HepG2 (cell line): ENCODE results near the gene TOM1L2. TPM values are rescaled to one million over a fixed set of nuclear protein-coding genes. Genes with fewer than 3 reads are reported as not detected.
A peak's percentile ranks its signal among the peaks of the same experiment; 100 is the strongest.

Experiments used
- ATAC-seq: fragments of 200-7000 bp; cut with Tn5 transposase; 3 replicates; pipeline ENCODE4 v1.9.1; 2020; ENCODE audit warnings: mild to moderate bottlenecking, moderate library complexity
- BruUV-seq: library from RNA; stranded (reverse); fragments of 400-500 nt; replicated peaks from 2 replicates; lab custom pipeline; 2021; lab: Mats Ljungman, UMichigan
- CTCF ChIA-PET: fragments of 300-600 bp; formaldehyde crosslinking; extraction: SDS; loops from one replicate; lab custom pipeline; 2021; ENCODE audit warnings: low total read pairs, inconsistent platforms, low intra/inter-chr PET ratio; lab: Yijun Ruan, JAX
- POLR2A ChIA-PET: fragments of 350-600 bp; sonication (Branson Sonifier 250); formaldehyde crosslinking; loops from one replicate; lab custom pipeline; 2020; ENCODE audit warnings: antibody characterized with exemption, inconsistent platforms; lab: Yijun Ruan, JAX
- DNase-seq: peaks from one replicate; pipeline ENCODE4 v3.0.0-alpha.2; 2015; ENCODE audit warnings: low spot score
- FAIRE-seq: peaks from 3 replicates; lab custom pipeline; 2011; peaks lifted over from hg19 to GRCh38; lab: Jason Lieb, UNC
- H2AFZ ChIP-seq: one replicate; pipeline ENCODE4 v1.6.1; 2011; ENCODE audit warnings: low read length, inconsistent platforms
- H3K27ac ChIP-seq: fragments of 300-600 bp; 3 replicates; pipeline ENCODE4 v1.8.0; 2011; ENCODE audit warnings: mixed run types, mild to moderate bottlenecking, mixed read lengths, low read length, inconsistent platforms; ENCODE audit not compliant: insufficient read depth; ENCODE audit errors: extremely low read length
- H3K27me3 ChIP-seq, 2 experiments: fragments of 200-600 bp in 1 of 2; 2 replicates in 1 of 2; 3 replicates in 1 of 2; pipeline versions ENCODE4 v1.6.0 to v1.8.0; 2011; ENCODE audit warnings: low read length in 2 of 2, mild to moderate bottlenecking in 2 of 2, moderate library complexity in 2 of 2, inconsistent platforms in 1 of 2; ENCODE audit not compliant: insufficient read depth in 2 of 2, control insufficient read depth in 1 of 2
- H3K36me3 ChIP-seq, 2 experiments: fragments of 200-600 bp in 1 of 2; replicated peaks in 1 of 2; 2 replicates in 1 of 2; 3 replicates in 1 of 2; pipeline versions ENCODE4 v1.5.1 to v1.8.0; 2011; ENCODE audit warnings: low read length in 2 of 2, inconsistent platforms in 1 of 2; ENCODE audit not compliant: insufficient read depth in 2 of 2, control insufficient read depth in 1 of 2
- H3K4me1 ChIP-seq: 2 replicates; pipeline ENCODE4 v1.5.1; 2012; ENCODE audit warnings: low read length, inconsistent platforms; ENCODE audit not compliant: insufficient read depth
- H3K4me2 ChIP-seq: 2 replicates; pipeline ENCODE4 v1.6.0; 2011; ENCODE audit warnings: low read depth, low read length, inconsistent platforms
- H3K4me3 ChIP-seq, 3 experiments: fragments of 200-600 bp in 1 of 3; sonication (generic), shearing (Covaris generic) in 1 of 3; replicated peaks in 1 of 3; 2 replicates each; pipeline ENCODE4 v1.5.1; 2011 to 2016; ENCODE audit warnings: low read length in 3 of 3, inconsistent platforms in 2 of 3, low read depth in 2 of 3, mild to moderate bottlenecking in 2 of 3, control low read depth in 1 of 3, mixed read lengths in 1 of 3; ENCODE audit not compliant: insufficient read depth in 1 of 3
- H3K79me2 ChIP-seq: one replicate; pipeline ENCODE4 v1.6.1; 2011; ENCODE audit warnings: low read length, inconsistent platforms; ENCODE audit not compliant: insufficient read depth
- H3K9ac ChIP-seq: 2 replicates; pipeline ENCODE4 v1.6.0; 2011; ENCODE audit warnings: mild to moderate bottlenecking, low read depth, low read length, inconsistent platforms; ENCODE audit not compliant: insufficient read depth
- H3K9me3 ChIP-seq: 2 replicates; pipeline ENCODE4 v1.5.1; 2012; ENCODE audit warnings: mild to moderate bottlenecking, low read length
- H4K20me1 ChIP-seq: 2 replicates; pipeline ENCODE4 v1.6.0; 2011; ENCODE audit warnings: inconsistent platforms, mild to moderate bottlenecking, low read length, moderate library complexity; ENCODE audit not compliant: insufficient read depth
- ATRX ChIP-seq: sonication (generic); formaldehyde crosslinking; IDR thresholded peaks from 2 replicates; pipeline ENCODE4 v1.4.0; 2020; ENCODE audit warnings: missing genetic modification reagents, borderline replicate concordance
- CENPT ChIP-seq: sonication (generic); formaldehyde crosslinking; IDR thresholded peaks from 2 replicates; pipeline ENCODE4 v1.8.0; 2022; ENCODE audit warnings: low read depth, mild to moderate bottlenecking, moderate library complexity, missing genetic modification reagents
- CHD2 ChIP-seq: IDR thresholded peaks from 2 replicates; pipeline ENCODE4 v1.6.1; 2011; ENCODE audit warnings: low read depth, low read length, improper control_type of control experiment
- DPF2 ChIP-seq: sonication (generic); formaldehyde crosslinking; IDR thresholded peaks from 2 replicates; pipeline ENCODE4 v1.4.0; 2020; ENCODE audit warnings: mild to moderate bottlenecking, low read depth, missing genetic modification reagents, borderline replicate concordance
- ELF3 ChIP-seq: IDR thresholded peaks from 2 replicates; pipeline ENCODE4 v1.6.1; 2016; ENCODE audit warnings: missing genetic modification reagents, missing compliant biosample characterization
- FOXA3 ChIP-seq: IDR thresholded peaks from 2 replicates; pipeline ENCODE4 v1.6.1; 2016; ENCODE audit warnings: missing genetic modification reagents, missing compliant biosample characterization
- SALL2 ChIP-seq: sonication (generic); formaldehyde crosslinking; IDR thresholded peaks from 2 replicates; pipeline ENCODE4 v1.8.1; 2023; ENCODE audit warnings: mild to moderate bottlenecking, missing genetic modification reagents, inconsistent platforms
- ZBTB4 ChIP-seq: sonication (generic); formaldehyde crosslinking; IDR thresholded peaks from 2 replicates; pipeline ENCODE4 v1.4.0; 2020; ENCODE audit warnings: missing genetic modification reagents, mild to moderate bottlenecking, borderline replicate concordance
- ZC3H13 ChIP-seq: sonication (generic); formaldehyde crosslinking; IDR thresholded peaks from 2 replicates; pipeline ENCODE4 v1.8.1; 2023; ENCODE audit warnings: mild to moderate bottlenecking, missing genetic modification reagents, moderate library complexity
- ZFP82 ChIP-seq: sonication (generic); formaldehyde crosslinking; IDR thresholded peaks from 2 replicates; pipeline ENCODE4 v1.5.1; 2020; ENCODE audit warnings: mild to moderate bottlenecking, missing genetic modification reagents, borderline replicate concordance
- ZNF101 ChIP-seq: sonication (generic); formaldehyde crosslinking; IDR thresholded peaks from 2 replicates; pipeline ENCODE4 v1.4.0; 2020; ENCODE audit warnings: mild to moderate bottlenecking, low read depth, missing genetic modification reagents, borderline replicate concordance
- ZNF331 ChIP-seq: sonication (generic); formaldehyde crosslinking; IDR thresholded peaks from 2 replicates; pipeline ENCODE4 v1.4.0; 2020; ENCODE audit warnings: missing genetic modification reagents
- ZNF616 ChIP-seq: sonication (generic); formaldehyde crosslinking; IDR thresholded peaks from 2 replicates; pipeline ENCODE4 v1.5.0; 2020; ENCODE audit warnings: low read depth, mild to moderate bottlenecking, missing genetic modification reagents
- ZNF777 ChIP-seq: sonication (generic); formaldehyde crosslinking; IDR thresholded peaks from 2 replicates; pipeline ENCODE4 v1.4.0; 2020; ENCODE audit warnings: missing genetic modification reagents
- WGBS: methylation state at CpG from one replicate; pipeline ENCODE4 v1.1.6; 2017; ENCODE audit warnings: low lambda C conversion rate; 5-methylcytosine and 5-hydroxymethylcytosine counted together
- in situ Hi-C: cut with HindIII; loops from 2 replicates; pipeline ENCODE4 v1.10.0; 2017; ENCODE audit warnings: low pct_unique_long_range_greater_than_20kb; ENCODE audit not compliant: extremely low pct_ligation_motif_present
- intact Hi-C: fragments of 100-400 bp; cut with micrococcal nuclease; formaldehyde crosslinking; loops from one replicate; pipeline ENCODE4 v1.10.0; 2022; ENCODE audit not compliant: unreplicated experiment
- polyA plus RNA-seq, 8 experiments: library from polyadenylated mRNA; depleted of rRNA in 3 of 8; stranded (reverse) in 7 of 8; unstranded in 1 of 8; fragments of >200 nt; fragmentation: Illumina TruSeq in 4 of 8; extraction: Trizol in 4 of 8; gene quantifications; 2 replicates each; pipeline versions ENCODE4 v1.2.1 to v1.2.3, GENCODE V29; 2011 to 2016; ENCODE audit warnings: low read depth in 4 of 8, missing spikeins in 1 of 8, mixed read lengths in 1 of 8; ENCODE audit not compliant: insufficient read depth in 1 of 8
- total RNA-seq, 5 experiments: library from RNA; depleted of rRNA; stranded (reverse); fragments of >200 nt; fragmentation: Illumina TruSeq; extraction: Trizol; gene quantifications; 2 replicates each; pipeline ENCODE4 v1.2.3, GENCODE V29; 2016; ENCODE audit warnings: low read depth in 1 of 5
- TF ChIP-seq, protein P1 (sequence below): sonication (generic); formaldehyde crosslinking; IDR thresholded peaks from 2 replicates; pipeline ENCODE4 v1.4.0; 2020; ENCODE audit warnings: missing genetic modification reagents, borderline replicate concordance
- TF ChIP-seq, protein P2 (sequence below): IDR thresholded peaks from 2 replicates; pipeline ENCODE4 v1.6.1; 2016; ENCODE audit warnings: low read depth, borderline replicate concordance

Gene TOM1L2
- total and polyA plus RNA-seq, 2 of the 13 experiments (the other 11 are each of a cell fraction or from before 2014, with no cell fraction given): 4.7 to 7.4 TPM

DNA sequence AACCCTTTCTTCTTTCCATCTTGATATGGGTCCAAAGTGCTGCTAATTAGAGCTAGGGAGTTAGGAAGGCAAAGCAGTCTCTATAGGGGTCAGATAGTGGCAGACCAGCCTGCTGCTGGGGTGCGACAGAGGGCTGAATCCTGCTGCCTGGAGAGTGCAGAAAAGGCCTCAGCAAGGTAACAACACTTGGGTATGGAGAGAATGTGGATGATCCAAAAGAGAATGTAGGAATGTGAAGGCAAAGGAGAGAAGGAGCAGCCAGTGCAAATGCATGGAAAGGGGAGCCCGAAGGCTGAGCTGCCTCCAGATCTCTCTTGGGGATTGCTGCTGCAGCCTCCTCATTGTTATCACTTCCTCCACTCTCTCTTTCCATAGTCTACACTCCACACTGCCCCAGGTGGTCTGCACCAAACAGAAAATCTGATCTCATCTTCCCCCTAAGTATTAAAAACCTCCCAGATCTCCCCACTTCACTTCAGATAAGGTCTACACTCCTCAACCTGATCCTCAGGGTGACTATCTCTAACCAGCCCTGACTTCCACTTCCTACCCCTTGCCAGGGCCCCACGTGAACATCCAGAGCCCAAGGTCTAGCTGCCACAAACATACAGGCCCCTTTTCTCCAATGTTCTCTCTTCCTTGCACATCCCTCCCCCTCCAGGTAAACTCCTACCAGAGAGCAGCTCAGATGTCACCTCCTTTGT, 28.8 kb downstream of the TOM1L2 start:
- H3K4me1 ChIP-seq: peaks cover 51% of the 10 kb centered on the region
- H4K20me1 ChIP-seq: no peaks in the 10 kb centered on the region
- H2AFZ ChIP-seq: no peak overlapping the region
- no peaks in the 10 kb centered on the region for H3K27me3 ChIP-seq
- ATAC-seq (peak; percentile 85), FAIRE-seq (peak; percentile 28), DNase-seq (no peak)
- no peaks in the 10 kb centered on the region for H3K79me2 ChIP-seq
- peak overlapping the region; percentile 52 for H3K4me2 ChIP-seq
- POLR2A ChIA-PET: interaction anchor here (0.7 to 1.9 kb wide), 5 partner anchors 12 to 29 kb away, joined by 3 to 7 read pairs (median 3); partner anchors contain the start of genes DRC3 and TOM1L2
- no peaks in the 10 kb centered on the region for H3K36me3 ChIP-seq
- CTCF ChIA-PET: no interaction called here
- no TSS peak for BruUV-seq
- in situ Hi-C loops: no loop called here
- peak overlapping the region; percentile 1 for H3K27ac ChIP-seq
- no peaks in the 10 kb centered on the region for H3K9me3 ChIP-seq
- intact Hi-C loops: no loop called here
- no peak overlapping the region for H3K4me3 ChIP-seq
- 43% methylated on average over 3 of the region's 3 CpGs for WGBS
- H3K9ac ChIP-seq: no peak overlapping the region
- TF ChIP-seq FOXA3 (CRISPR knock-in tag) (0 out of 2 replicates have a peak, but pooled peaks have one; percentile 15), ZBTB4 (CRISPR knock-in tag) (no peak), ZNF777 (CRISPR knock-in tag) (no peak), DPF2 (no peak), ZFP82 (CRISPR knock-in tag) (no peak), SALL2 (CRISPR knock-in tag) (no peak), ELF3 (CRISPR knock-in tag) (0 out of 2 replicates have a peak, but pooled peaks have one; percentile 17), CENPT (CRISPR knock-in tag) (no peak), ZNF331 (CRISPR knock-in tag) (0 out of 2 replicates have a peak, but pooled peaks have one; percentile 8), ZC3H13 (CRISPR knock-in tag) (no peak), ATRX (CRISPR knock-in tag) (no peak), CHD2 (no peak), ZNF101 (CRISPR knock-in tag) (no peak), ZNF616 (no peak)
- TF ChIP-seq, protein P1, sequence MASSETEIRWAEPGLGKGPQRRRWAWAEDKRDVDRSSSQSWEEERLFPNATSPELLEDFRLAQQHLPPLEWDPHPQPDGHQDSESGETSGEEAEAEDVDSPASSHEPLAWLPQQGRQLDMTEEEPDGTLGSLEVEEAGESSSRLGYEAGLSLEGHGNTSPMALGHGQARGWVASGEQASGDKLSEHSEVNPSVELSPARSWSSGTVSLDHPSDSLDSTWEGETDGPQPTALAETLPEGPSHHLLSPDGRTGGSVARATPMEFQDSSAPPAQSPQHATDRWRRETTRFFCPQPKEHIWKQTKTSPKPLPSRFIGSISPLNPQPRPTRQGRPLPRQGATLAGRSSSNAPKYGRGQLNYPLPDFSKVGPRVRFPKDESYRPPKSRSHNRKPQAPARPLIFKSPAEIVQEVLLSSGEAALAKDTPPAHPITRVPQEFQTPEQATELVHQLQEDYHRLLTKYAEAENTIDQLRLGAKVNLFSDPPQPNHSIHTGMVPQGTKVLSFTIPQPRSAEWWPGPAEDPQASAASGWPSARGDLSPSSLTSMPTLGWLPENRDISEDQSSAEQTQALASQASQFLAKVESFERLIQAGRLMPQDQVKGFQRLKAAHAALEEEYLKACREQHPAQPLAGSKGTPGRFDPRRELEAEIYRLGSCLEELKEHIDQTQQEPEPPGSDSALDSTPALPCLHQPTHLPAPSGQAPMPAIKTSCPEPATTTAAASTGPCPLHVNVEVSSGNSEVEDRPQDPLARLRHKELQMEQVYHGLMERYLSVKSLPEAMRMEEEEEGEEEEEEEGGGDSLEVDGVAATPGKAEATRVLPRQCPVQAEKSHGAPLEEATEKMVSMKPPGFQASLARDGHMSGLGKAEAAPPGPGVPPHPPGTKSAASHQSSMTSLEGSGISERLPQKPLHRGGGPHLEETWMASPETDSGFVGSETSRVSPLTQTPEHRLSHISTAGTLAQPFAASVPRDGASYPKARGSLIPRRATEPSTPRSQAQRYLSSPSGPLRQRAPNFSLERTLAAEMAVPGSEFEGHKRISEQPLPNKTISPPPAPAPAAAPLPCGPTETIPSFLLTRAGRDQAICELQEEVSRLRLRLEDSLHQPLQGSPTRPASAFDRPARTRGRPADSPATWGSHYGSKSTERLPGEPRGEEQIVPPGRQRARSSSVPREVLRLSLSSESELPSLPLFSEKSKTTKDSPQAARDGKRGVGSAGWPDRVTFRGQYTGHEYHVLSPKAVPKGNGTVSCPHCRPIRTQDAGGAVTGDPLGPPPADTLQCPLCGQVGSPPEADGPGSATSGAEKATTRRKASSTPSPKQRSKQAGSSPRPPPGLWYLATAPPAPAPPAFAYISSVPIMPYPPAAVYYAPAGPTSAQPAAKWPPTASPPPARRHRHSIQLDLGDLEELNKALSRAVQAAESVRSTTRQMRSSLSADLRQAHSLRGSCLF: no peak
- TF ChIP-seq, protein P2, sequence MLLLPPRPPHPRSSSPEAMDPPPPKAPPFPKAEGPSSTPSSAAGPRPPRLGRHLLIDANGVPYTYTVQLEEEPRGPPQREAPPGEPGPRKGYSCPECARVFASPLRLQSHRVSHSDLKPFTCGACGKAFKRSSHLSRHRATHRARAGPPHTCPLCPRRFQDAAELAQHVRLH (CRISPR knock-in tag): no peak
